H1 (cell line): ENCODE measurements around the gene RAB26. TPM values are rescaled to one million over a fixed set of nuclear protein-coding genes. Genes with fewer than 3 reads are reported as not detected.
"Not testable (repeated sequence)": the region's sequence is repeated elsewhere in the genome, so short reads cannot be mapped to it uniquely, and the experiment has no call there.

ENCODE experiments used
- CTCF ChIA-PET: fragments of 300-600 bp; sonication (Branson Sonifier 250); formaldehyde crosslinking; loops from one replicate; lab custom pipeline; 2021; ENCODE audit not compliant: partially characterized antibody; lab: Charles Lee
- POLR2A ChIA-PET: fragments of 300-600 bp; sonication (Branson Sonifier 250); formaldehyde crosslinking; loops from one replicate; lab custom pipeline; 2021; ENCODE audit warnings: inconsistent platforms; ENCODE audit not compliant: partially characterized antibody; lab: Charles Lee
- DNase-seq, 2 experiments: peaks; one replicate each; pipeline versions ENCODE4 v3.0.0 to v3.0.0-alpha.2; 2010 to 2022; ENCODE audit warnings: low spot score in 2 of 2, low read depth in 1 of 2, mixed read lengths in 1 of 2
- FAIRE-seq: peaks from 2 replicates; lab custom pipeline; 2011; peaks lifted over from hg19 to GRCh38; lab: Jason Lieb, UNC
- H2AFZ ChIP-seq: 2 replicates; pipeline ENCODE4 v1.8.1; 2012; ENCODE audit warnings: low read length, inconsistent platforms
- H2AK5ac ChIP-seq: 2 replicates; pipeline ENCODE4 v1.6.1; 2013; ENCODE audit warnings: low read depth, low read length
- H2BK120ac ChIP-seq: replicated peaks from 2 replicates; pipeline ENCODE3; 2013; ENCODE audit warnings: low read depth, low read length, inconsistent platforms
- H2BK12ac ChIP-seq: 2 replicates; pipeline ENCODE4 v1.6.1; 2013; ENCODE audit warnings: low read depth, low read length
- H2BK15ac ChIP-seq: 2 replicates; pipeline ENCODE4 v1.6.1; 2013; ENCODE audit warnings: low read length
- H2BK20ac ChIP-seq: 2 replicates; pipeline ENCODE4 v1.6.1; 2013; ENCODE audit warnings: low read length
- H2BK5ac ChIP-seq: 2 replicates; pipeline ENCODE4 v1.6.1; 2013; ENCODE audit warnings: low read depth, low read length
- H3K14ac ChIP-seq: 2 replicates; pipeline ENCODE4 v1.6.1; 2013; ENCODE audit warnings: inconsistent platforms; ENCODE audit not compliant: insufficient read length
- H3K18ac ChIP-seq: 2 replicates; pipeline ENCODE4 v1.6.1; 2013; ENCODE audit warnings: low read length; ENCODE audit errors: extremely low read depth
- H3K23ac ChIP-seq: 2 replicates; pipeline ENCODE4 v1.6.1; 2013; ENCODE audit warnings: inconsistent platforms; ENCODE audit not compliant: insufficient read length
- H3K23me2 ChIP-seq: 2 replicates; pipeline ENCODE4 v1.6.1; 2013; ENCODE audit warnings: low read depth, low read length
- H3K27ac ChIP-seq: 2 replicates; pipeline ENCODE4 v1.6.1; 2011; ENCODE audit warnings: low read depth, low read length, inconsistent platforms
- H3K27me3 ChIP-seq, 4 experiments: replicated peaks in 1 of 4; 1 replicate in 1 of 4; 2 replicates in 3 of 4; pipeline versions ENCODE4 v1.6.1 to v1.8.1; 2011 to 2013; ENCODE audit warnings: low read length in 3 of 4, mild to moderate bottlenecking in 3 of 4, inconsistent platforms in 2 of 4, mixed read lengths in 2 of 4, moderate library complexity in 1 of 4; ENCODE audit not compliant: control insufficient read depth in 3 of 4, insufficient read depth in 3 of 4; ENCODE audit errors: extremely low read depth in 1 of 4
- H3K36me3 ChIP-seq, 4 experiments: 2 replicates each; pipeline versions ENCODE4 v1.6.1 to v1.8.1; 2011 to 2013; ENCODE audit warnings: mild to moderate bottlenecking in 4 of 4, low read length in 3 of 4, moderate library complexity in 2 of 4, control low read depth in 1 of 4, inconsistent platforms in 1 of 4; ENCODE audit not compliant: insufficient read depth in 4 of 4, control insufficient read depth in 2 of 4
- H3K4ac ChIP-seq: replicated peaks from 2 replicates; pipeline ENCODE3; 2013; ENCODE audit warnings: low read length, low read depth, mixed read lengths, inconsistent platforms; ENCODE audit not compliant: insufficient read length
- H3K4me1 ChIP-seq, 4 experiments: replicated peaks in 1 of 4; 1 replicate in 1 of 4; 2 replicates in 3 of 4; pipeline versions ENCODE4 v1.6.1 to v1.8.1; 2011 to 2013; ENCODE audit warnings: low read length in 3 of 4, inconsistent platforms in 2 of 4, mixed read lengths in 1 of 4; ENCODE audit not compliant: insufficient read depth in 4 of 4, control insufficient read depth in 3 of 4
- H3K4me2 ChIP-seq, 2 experiments: 2 replicates each; pipeline versions ENCODE4 v1.6.1 to v1.8.1; 2011 to 2013; ENCODE audit warnings: low read depth in 2 of 2, low read length in 2 of 2, control low read depth in 1 of 2, inconsistent platforms in 1 of 2, mild to moderate bottlenecking in 1 of 2; ENCODE audit not compliant: insufficient read depth in 1 of 2
- H3K4me3 ChIP-seq, 4 experiments: fragments of 200-600, 300-600 bp in 1 of 4; sonication (generic), shearing (Covaris generic), sonication (Bioruptor Twin) in 1 of 4; 2 replicates each; pipeline versions ENCODE4 v1.5.1 to v1.8.1; 2011 to 2016; ENCODE audit warnings: low read length in 4 of 4, low read depth in 3 of 4, control low read depth in 2 of 4, inconsistent platforms in 2 of 4, mild to moderate bottlenecking in 2 of 4, mixed read lengths in 1 of 4, moderate library complexity in 1 of 4; ENCODE audit not compliant: insufficient read depth in 2 of 4; ENCODE audit errors: extremely low read depth in 1 of 4
- H3K56ac ChIP-seq: replicated peaks from 2 replicates; pipeline ENCODE3; 2013; ENCODE audit warnings: low read depth, mild to moderate bottlenecking, mixed read lengths, low read length, inconsistent platforms; ENCODE audit not compliant: insufficient read length
- H3K79me1 ChIP-seq: 2 replicates; pipeline ENCODE4 v1.6.1; 2013; ENCODE audit warnings: low read depth, low read length, control low read depth
- H3K79me2 ChIP-seq, 2 experiments: 2 replicates each; pipeline versions ENCODE4 v1.6.1 to v1.8.1; 2012 to 2013; ENCODE audit warnings: low read length in 2 of 2, mild to moderate bottlenecking in 2 of 2, inconsistent platforms in 1 of 2; ENCODE audit not compliant: insufficient read depth in 2 of 2, control insufficient read depth in 1 of 2
- H3K9ac ChIP-seq, 4 experiments: replicated peaks in 1 of 4; 1 replicate in 1 of 4; 2 replicates in 3 of 4; pipeline versions ENCODE4 v1.6.1 to v1.8.1; 2011 to 2013; ENCODE audit warnings: low read depth in 3 of 4, low read length in 3 of 4, control low read depth in 2 of 4, mild to moderate bottlenecking in 2 of 4, moderate library complexity in 2 of 4, inconsistent platforms in 1 of 4; ENCODE audit errors: extremely low read depth in 1 of 4
- H3K9me3 ChIP-seq, 2 experiments: 2 replicates each; pipeline versions ENCODE4 v1.6.1 to v1.8.1; 2012 to 2013; ENCODE audit warnings: mild to moderate bottlenecking in 2 of 2, moderate library complexity in 2 of 2, control low read depth in 1 of 2, inconsistent platforms in 1 of 2, low read depth in 1 of 2, low read length in 1 of 2, mixed read lengths in 1 of 2; ENCODE audit not compliant: insufficient read depth in 2 of 2
- H4K20me1 ChIP-seq, 2 experiments: replicated peaks in 1 of 2; 2 replicates each; pipeline versions ENCODE3 to v1.8.1; 2011 to 2013; ENCODE audit warnings: inconsistent platforms in 2 of 2, low read length in 2 of 2, mild to moderate bottlenecking in 1 of 2; ENCODE audit not compliant: insufficient read depth in 2 of 2, control insufficient read depth in 1 of 2
- H4K5ac ChIP-seq: 2 replicates; pipeline ENCODE4 v1.6.1; 2013; ENCODE audit warnings: low read length, low read depth, mixed read lengths, inconsistent platforms; ENCODE audit not compliant: insufficient read length
- H4K8ac ChIP-seq: 2 replicates; pipeline ENCODE4 v1.8.0; 2013; ENCODE audit warnings: mild to moderate bottlenecking, moderate library complexity, low read length, inconsistent platforms; ENCODE audit not compliant: insufficient read depth; ENCODE audit errors: extremely low read depth
- H4K91ac ChIP-seq: replicated peaks from 2 replicates; pipeline ENCODE3; 2013; ENCODE audit warnings: low read length, mixed read lengths, inconsistent platforms; ENCODE audit not compliant: insufficient read length
- WGBS, 2 experiments: shearing (Covaris generic) in 1 of 2; methylation state at CpG; one replicate each; pipeline versions ENCODE4 v1.1.6 to v1.1.7; 2013 to 2015; ENCODE audit warnings: low lambda C conversion rate in 2 of 2, mixed read lengths in 2 of 2, inconsistent platforms in 1 of 2, low coverage in 1 of 2, missing lambda C conversion rate in 1 of 2; ENCODE audit not compliant: insufficient replicate concordance in 2 of 2, insufficient coverage in 1 of 2, insufficient read length in 1 of 2; ENCODE audit errors: extremely low coverage in 1 of 2, missing lambda C conversion rate in 1 of 2; 5-methylcytosine and 5-hydroxymethylcytosine counted together
- polyA plus RNA-seq, 7 experiments: library from polyadenylated mRNA; depleted of rRNA in 3 of 7; stranded (reverse) in 5 of 7; unstranded in 2 of 7; fragments of >200 nt in 5 of 7; fragments of 200-250 nt in 2 of 7; gene quantifications; 1 replicate in 5 of 7; 2 replicates in 1 of 7; 4 replicates in 1 of 7; pipeline versions ENCODE4 v1.2.1 to v1.2.3, GENCODE V29; 2011 to 2013; ENCODE audit warnings: missing spikeins in 2 of 7, mixed read lengths in 2 of 7
- total RNA-seq: library from RNA; stranded (reverse); fragmentation: NEBNext Ultra II Directional; extraction: Animal tissue kit (Norgen Biotek cat#: 25700); gene quantifications from 2 replicates; pipeline ENCODE4 v1.2.1, GENCODE V29; 2021

The RAB26 gene
- total and polyA plus RNA-seq, 2 of the 8 experiments (the other 6 are each of a cell fraction or from before 2014, with no cell fraction given): 4.3 to 5.4 TPM

DNA sequence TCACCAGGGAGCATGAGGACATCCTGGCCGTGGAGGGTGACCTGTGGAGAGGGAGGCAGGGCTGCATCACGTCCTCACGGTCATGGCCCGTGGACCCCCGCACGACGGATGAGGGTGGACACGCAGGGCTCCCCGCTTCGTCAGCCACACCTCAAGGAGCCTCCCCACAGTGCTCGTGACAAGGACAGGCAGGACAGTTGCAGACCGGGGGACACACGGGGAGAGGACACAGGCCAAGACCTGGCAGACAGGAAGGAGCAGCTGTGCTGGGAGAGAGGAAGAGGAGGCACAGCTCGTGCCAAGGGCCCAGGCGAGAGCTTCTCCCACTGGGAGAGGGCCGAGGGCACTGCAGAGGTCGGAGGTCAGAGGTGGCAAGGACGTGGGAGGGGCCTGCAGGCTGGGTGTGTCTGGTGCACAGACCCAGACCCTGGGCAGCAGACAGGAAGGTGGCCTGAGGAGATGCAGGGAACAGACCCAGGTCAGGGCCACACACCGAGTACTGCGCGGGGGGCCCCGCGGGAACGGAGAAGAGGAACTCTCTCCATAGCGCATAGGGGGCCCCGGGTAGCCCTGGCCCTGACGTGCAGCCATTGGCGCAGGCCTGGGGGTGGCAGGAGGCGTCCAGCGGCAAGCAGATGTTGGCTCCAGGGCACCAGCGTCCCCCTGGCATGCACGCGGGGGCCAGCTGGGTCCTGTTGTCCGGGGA, 33.4 kb upstream of the RAB26 start:
- H3K4ac ChIP-seq, H3K18ac ChIP-seq, H3K4me3 ChIP-seq, H2BK120ac ChIP-seq, H2BK20ac ChIP-seq, POLR2A ChIA-PET, H3K27ac ChIP-seq, H3K4me2 ChIP-seq, H3K56ac ChIP-seq, FAIRE-seq, H3K23ac ChIP-seq, DNase-seq, H3K79me1 ChIP-seq, H4K91ac ChIP-seq, H3K4me1 ChIP-seq, H3K79me2 ChIP-seq, H3K27me3 ChIP-seq, H2BK12ac ChIP-seq, H4K5ac ChIP-seq, H3K23me2 ChIP-seq, H3K9me3 ChIP-seq, H3K14ac ChIP-seq, H2AFZ ChIP-seq, H4K20me1 ChIP-seq, H4K8ac ChIP-seq, H3K9ac ChIP-seq, H2BK15ac ChIP-seq, H2BK5ac ChIP-seq, H2AK5ac ChIP-seq: not testable (repeated sequence)
- peaks cover 0 to 20% (median 0%) of the 10 kb centered on the region in 4 experiments; a peak in 1 of 8 replicates for H3K36me3 ChIP-seq
- 92% methylated on average over 18 of the region's 34 CpGs; no CpG with 5 or more reads in 1 of the 2 experiments for WGBS, 2 experiments
- CTCF ChIA-PET: interaction anchor here (1.0 kb wide), 1 partner anchor 111 kb away, joined by 3 read pairs; no protein-coding TSS in a partner anchor
